Measurements from ENCODE around the gene ITPRIPL1. TPM values are rescaled to one million over a fixed set of nuclear protein-coding genes. Genes with fewer than 3 reads are reported as not detected.

ITPRIPL1 gene, protein sequence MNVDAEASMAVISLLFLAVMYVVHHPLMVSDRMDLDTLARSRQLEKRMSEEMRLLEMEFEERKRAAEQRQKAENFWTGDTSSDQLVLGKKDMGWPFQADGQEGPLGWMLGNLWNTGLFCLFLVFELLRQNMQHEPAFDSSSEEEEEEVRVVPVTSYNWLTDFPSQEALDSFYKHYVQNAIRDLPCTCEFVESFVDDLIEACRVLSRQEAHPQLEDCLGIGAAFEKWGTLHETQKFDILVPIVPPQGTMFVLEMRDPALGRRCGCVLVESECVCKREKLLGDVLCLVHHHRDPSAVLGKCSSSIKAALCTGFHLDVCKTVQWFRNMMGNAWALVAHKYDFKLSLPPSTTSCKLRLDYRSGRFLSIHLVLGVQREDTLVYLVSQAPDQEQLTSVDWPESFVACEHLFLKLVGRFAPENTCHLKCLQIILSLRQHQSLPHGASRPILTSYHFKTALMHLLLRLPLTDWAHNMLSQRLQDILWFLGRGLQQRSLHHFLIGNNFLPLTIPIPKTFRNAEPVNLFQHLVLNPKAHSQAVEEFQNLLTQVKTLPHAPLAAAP
- total RNA-seq, result 1.6 and 3.7 TPM in 2 replicates

DNA sequence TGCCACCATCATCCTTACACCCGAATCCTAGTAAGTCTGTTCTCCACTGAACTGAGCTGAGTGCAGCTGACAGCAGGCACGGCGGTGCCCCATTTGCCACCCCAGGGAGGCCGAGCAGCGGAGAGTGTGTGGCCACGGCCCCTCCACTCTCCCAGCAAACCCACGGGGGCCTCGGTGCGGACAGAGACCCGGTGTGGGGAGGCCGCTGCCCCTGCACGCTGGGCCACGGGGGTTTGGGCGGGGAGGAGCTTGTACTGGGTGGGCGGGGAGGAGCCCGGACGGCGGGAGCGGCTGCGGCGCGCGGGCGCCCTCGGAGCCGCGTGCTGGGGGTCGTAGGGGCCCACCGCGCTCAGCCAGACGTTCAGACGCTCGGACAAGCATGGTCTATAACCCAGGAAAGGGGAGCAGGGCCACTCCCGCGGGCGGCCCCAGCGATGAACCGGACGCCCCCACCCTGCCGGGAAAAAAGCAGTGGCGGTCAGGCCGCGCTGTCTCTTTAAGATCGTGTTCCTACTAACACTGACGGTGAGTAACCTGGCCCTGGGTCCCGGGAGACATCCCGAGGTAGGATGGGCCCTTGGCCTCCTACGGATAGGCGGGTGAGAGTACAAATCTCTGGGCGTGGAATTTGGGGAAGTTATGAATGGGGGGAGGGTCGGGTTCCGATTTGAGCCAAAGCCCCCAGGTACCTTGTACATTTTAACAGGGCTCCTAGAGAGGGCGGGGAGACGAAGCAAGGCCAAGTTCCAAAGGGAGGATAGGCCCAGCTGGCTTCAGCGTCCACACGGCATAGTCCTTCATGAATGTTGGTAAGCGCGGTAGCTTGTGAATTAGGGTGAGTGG is at the start of gene ITPRIPL1:
ITPRIPL1 (plus strand) TSS at position 277 of the 843 bp plus-strand sequence; CDS start at position 800, 523 bp downstream.

DNA sequence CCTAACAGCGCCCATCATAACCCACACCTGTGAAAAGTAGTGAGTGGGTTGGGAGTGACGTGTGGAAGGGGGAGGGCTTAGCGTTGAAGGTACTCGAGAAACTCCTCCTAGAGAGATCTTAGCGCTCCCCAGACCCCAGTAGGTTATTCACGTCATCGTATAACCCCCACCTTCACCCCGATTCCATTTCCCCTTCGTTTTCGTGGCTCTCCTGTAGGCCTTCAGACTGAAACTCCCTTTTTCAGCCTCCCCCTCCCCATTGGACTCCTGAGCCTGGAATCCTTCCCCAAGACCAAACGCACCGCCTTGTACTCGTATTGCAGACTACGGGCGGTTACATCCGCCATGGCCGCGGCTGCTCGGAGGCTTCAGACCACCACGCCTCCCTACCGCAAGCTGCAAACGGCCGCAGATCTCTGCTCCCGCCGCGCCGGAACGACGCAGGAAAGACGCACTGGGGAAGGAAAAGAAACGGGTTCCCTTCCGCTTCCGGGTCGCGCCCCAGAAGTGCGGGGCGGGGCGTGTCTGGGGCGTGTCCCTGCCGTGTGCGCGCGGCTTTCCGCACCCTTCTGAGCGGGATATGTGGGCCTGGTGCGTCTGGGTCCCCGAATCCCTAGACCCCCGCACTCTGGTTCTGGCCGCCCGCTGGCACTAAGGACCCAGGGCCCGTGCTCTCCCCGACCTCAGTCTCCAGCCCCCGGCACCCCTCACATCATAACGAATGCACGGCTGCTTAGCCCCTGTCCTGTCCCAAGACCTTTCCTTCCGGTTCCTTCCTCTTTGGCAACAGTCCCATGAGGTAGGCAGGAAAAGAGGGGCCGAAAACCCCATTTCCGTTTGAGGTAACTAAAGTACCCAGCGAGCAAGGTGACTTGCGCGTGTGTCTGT is 19.8 kb upstream of the ITPRIPL1 start, which contains the start of gene SNRNP200:
SNRNP200 (minus strand) TSS at position 456 of the 888 bp plus-strand sequence; CDS start at position 347, 109 bp downstream.

Other genes starting within 250 kb of the ITPRIPL1 start
- not detected in 2 replicates for gene ADRA2B, start 208.7 kb upstream of the ITPRIPL1 start, total RNA-seq
- not detected in 2 replicates for gene ASTL, start 186.8 kb upstream of the ITPRIPL1 start, total RNA-seq
- gene DUSP2, start 179.9 kb upstream of the ITPRIPL1 start, total RNA-seq, result 0.27 and 0.93 TPM in 2 replicates
- gene STARD7, start 116.5 kb upstream of the ITPRIPL1 start, total RNA-seq, result 245 and 249 TPM in 2 replicates
- gene TMEM127, start 59.3 kb upstream of the ITPRIPL1 start, total RNA-seq, result 26.3 and 26.6 TPM in 2 replicates
- gene CIAO1, start 59.1 kb upstream of the ITPRIPL1 start, total RNA-seq, result 88.0 and 97.3 TPM in 2 replicates
- gene SNRNP200, start 19.8 kb upstream of the ITPRIPL1 start, total RNA-seq, result 63.3 and 81.8 TPM in 2 replicates
- 25.7 and 41.4 TPM in 2 replicates for gene NCAPH, start 10.4 kb downstream of the ITPRIPL1 start, total RNA-seq
- not detected in 2 replicates for gene NEURL3, start 180.0 kb downstream of the ITPRIPL1 start, total RNA-seq
- 8.9 and 19.1 TPM in 2 replicates for gene ARID5A, start 211.4 kb downstream of the ITPRIPL1 start, total RNA-seq